Kasumi-1 (cell line): ENCODE measurements around the gene PRR20G.

Experiments used
- DNase-seq, 2 experiments: peaks; one replicate each; lab custom pipeline; 2025; lab: John Stamatoyannopoulos, UW

Gene PRR20G

DNA sequence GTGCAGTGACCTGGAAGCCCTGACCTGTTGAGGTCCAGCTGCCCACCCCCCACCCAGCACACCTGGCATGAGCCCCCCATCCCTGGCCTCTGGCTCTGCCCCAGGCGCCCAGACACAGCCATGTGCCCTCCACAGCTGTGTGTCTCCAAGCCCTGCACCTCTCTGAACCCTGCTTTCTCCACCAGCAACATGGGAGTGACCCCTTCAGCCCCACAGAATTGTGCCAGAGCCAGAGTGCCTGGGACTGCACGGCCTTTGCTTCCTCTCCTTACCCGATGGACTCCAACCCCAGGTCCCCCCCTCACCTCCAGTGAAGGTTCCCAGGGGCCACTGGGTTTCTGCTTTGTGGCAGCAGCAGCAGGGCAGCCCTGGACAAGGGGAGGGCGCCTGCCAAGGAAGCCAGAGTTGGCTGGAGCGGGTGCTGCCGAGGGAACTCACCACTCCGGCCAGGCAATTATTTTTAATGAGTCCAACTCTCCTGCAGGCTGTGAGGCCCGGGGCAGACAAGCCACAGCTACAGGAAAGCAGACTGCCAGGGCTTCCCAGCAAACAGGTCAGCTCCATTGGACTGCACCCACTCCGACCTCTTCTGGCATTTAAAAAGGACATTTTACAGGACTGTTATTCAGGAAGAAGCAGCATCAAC is 24.1 kb downstream of the PRR20G start:
- DNase-seq: no peak

DNA sequence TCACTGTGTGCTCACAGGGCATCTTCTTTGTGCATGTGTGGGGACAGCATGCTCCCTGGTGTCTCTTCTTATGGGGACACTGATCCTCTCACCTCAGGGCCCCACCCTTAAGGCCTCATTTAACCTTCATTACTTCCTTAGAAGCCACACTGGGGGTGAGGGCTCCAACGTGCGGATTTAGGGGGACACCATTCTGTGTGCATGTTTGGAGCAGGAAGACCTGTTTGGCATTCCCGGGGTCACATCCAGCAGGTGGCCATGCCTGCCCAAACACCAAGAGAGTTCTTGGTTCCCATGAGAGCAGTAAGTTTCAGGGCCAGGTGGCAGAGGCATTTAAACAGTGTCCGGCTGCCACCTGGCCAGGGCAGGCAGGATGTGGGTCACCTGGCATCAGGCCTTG is 24.8 kb downstream of the PRR20G start:
- no peak for DNase-seq

DNA sequence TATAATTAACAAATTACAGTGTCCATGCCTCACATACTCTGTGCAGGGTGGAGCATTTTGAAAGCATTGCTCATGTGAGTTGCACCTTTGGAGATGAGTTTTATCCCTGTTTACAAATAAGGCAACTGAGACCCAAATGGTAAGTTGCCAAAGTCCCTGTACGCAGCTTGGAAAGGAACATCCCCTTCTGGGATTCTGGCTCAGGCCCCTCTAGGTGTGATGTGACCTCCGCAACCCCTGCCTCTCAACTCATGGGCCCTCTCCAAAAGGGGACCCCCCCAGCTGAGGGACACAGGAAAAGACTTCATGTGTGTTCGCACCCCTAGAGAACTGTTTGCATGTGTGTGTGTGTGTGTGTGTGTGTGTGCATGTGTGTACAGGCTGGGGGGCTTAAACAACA is 25.3 kb downstream of the PRR20G start:
- DNase-seq: no peak

DNA sequence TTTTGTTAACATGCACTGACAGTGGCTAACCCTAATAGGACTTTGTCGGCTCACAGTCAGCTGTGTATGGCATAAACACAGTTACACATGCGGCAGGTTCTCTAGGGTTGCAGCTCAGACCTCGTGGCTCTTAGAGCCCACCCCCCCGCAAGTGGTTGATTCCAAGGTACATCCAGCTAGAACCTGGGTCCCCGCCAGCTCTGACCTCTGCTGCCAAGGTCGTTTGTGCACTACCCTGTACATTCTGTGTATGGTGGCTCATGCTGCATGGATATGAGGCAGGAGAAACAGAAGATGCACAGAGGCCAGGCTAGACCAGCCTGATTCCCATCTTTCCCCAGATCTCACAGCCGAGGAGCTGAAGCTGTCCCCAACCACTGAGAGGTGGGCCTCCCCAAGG is 25.9 kb downstream of the PRR20G start:
- DNase-seq: no peak

GRCh38 chr3:127260826-127261555 is 26.9 kb downstream of the PRR20G start:
- DNase-seq: no peak

GRCh38 chr3:127260416-127260815 is 27.4 kb downstream of the PRR20G start:
- DNase-seq: no peak

GRCh38 chr3:127259882-127260281 is 28.0 kb downstream of the PRR20G start:
- DNase-seq: no peak

DNA sequence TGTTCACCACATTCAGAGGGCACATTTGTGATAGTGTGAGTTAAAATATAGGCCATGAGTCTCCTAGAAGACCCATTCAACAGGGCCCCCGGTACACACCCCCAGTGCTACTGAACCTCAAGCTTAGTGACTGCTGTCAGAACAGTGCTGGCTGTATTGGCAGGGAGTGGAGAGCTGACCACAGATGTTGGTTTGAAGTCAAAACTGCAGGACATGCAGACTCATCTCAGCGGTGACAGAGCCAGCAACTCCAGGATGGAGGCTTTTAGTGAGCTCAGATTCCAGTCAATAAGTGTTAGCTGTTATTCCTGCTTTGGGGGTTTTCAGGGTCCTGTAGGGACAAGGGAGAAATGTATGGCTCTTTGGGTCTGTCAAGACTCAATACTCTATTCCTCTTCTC is 29.1 kb downstream of the PRR20G start:
- DNase-seq: no peak

- no peak for DNase-seq
Observed at GRCh38 chr3:127257351-127257750, 30.5 kb downstream of the PRR20G start.

DNA sequence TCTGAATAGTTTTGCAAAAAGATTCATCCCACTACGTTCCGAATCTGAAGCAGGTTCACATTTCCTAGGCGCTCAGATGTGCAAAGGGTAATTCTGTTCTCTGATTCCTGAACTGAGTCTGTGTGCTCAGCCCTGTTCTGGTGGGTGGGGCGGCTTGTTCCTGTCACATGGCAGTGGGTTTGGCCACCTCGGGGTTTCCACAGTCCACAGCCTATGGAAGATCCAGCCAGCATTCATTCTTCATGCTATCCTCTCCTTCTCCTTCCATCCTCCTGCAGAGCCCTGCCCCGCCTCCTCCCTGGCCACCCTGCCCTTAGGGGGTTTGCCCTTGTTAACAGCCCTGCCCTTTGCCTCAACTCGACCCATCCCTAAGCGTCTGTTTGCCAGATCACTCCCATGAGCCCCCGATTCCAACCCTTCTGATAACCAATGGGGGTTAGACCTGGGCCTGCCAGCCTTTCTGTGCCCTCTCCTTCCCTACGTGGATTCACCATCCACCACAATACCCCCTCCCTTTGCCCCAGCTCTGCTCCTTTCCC is 31.0 kb downstream of the PRR20G start:
- DNase-seq: no peak

DNA sequence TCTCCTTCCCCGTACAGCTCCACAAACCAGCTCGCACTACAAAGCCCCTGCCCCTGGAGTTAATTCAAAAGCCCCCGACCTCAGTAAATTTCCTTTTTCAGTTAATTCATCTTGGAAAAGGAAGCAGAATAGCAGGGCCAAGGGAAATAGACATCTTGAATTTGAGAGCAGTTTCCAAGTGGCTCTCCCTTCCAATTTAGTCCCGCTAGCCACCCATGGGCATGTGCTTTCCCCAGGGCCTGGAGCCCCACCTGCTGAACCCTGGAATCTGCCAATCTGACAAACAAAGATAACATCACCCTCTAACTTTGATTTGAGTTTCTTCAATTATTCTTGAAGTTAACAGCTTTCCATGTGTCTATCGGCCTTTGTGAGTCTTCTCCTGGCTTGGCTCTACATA is 31.7 kb downstream of the PRR20G start:
- DNase-seq: no peak

GRCh38 chr3:127255516-127255915 is 32.3 kb downstream of the PRR20G start:
- DNase-seq: no peak

- DNase-seq: no peak
Observed at GRCh38 chr3:127254730-127255129, 33.1 kb downstream of the PRR20G start.

DNA sequence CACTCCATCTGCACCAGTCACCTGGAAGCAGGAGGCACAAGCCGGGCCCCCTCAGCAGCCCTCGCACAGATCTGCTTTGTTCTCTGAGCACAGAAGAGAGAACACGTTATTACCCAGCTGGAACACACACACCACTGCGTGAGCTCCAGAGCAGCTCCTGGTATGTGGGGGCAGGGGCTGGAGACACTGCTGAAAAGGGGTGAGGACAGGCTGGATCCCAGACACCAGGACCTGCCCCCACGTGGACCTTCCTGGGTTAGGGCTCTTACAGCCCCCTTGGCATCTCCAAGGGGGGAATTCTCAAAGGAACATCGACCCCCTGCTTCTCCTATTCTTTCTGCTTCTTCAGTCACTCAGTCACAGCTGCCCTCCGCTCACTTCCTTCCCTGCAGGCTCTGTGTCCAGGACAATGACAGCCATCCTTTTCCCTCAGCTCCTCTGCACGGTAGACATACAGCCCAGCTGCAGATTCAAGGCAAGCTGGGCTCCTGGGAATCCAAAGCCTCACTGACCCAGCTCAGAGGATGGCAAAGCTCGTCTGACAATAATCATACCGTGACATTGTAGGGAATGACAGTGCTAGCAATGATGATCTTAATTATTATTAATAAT is 33.7 kb downstream of the PRR20G start:
- no peak for DNase-seq

- no peak for DNase-seq
Observed at GRCh38 chr3:127253491-127253890, 34.4 kb downstream of the PRR20G start.

DNA sequence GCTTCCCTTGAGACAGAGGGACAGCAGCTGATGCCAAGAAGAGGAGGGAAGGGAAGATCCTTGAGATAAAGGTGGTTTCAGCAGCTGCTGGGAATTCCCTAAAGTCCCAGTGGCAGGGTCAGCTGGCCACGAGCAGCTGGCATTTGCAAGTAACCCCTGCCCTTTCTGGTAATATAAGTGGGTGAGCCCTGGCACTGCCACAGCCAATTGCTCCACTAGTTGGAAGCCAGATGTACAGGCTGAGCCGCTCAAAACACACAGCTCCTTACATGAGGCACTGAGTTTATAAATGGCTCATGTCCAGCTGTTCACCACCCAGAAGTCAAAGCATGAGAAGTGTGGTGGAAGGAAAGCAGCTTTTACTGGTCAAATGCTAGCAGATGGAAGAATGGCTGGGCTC is 35.4 kb downstream of the PRR20G start:
- DNase-seq: no peak

DNA sequence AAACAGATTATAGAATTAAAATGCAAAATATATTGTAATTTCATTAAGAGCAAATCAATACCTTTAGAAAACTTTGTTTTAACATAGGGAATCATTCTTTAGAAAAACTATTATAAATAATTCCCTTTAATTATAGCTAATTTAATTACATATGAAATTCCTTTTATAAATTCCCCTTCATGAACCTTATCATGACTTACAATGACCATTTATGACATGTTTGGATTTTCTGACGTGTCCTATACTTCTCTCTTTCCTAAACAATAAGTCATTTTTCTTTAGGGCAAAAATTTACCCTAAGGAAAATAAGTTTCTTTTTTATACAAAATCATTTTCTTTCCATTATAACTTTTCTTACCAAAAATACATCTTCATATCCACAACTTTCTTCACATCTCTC is 37.8 kb downstream of the PRR20G start:
- DNase-seq: no peak

GRCh38 chr3:127247292-127247691 is 40.6 kb downstream of the PRR20G start:
- peak; percentile 8 to 16 for DNase-seq

DNA sequence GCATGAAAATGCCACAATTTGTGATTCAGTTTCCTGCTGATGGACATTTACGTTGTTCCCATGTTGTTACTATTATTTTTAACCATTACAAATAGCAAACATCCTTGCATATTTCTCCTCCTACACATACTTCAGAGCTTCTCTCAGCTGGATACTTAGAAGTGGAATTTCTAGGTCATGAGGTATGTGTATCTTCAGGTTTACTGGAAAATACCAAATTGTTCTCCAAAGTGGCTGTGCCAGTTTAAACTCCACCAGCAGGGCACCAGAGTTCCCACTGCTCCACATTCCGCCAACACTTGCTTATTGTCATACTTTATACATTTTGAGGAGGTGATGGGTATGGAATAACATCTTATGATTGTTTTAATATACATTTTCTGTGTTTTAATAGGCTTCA is 49.2 kb downstream of the PRR20G start:
- no peak for DNase-seq

- no peak for DNase-seq
Observed at GRCh38 chr3:127237835-127238234, 50.0 kb downstream of the PRR20G start.

GRCh38 chr3:127235706-127236105 is 52.1 kb downstream of the PRR20G start:
- no peak for DNase-seq

GRCh38 chr3:127234778-127235177 is 53.1 kb downstream of the PRR20G start:
- no peak for DNase-seq
